ENCODE results near the gene MRGPRX4.
A peak's percentile ranks its signal among the peaks of the same experiment; 100 is the strongest.

DNA sequence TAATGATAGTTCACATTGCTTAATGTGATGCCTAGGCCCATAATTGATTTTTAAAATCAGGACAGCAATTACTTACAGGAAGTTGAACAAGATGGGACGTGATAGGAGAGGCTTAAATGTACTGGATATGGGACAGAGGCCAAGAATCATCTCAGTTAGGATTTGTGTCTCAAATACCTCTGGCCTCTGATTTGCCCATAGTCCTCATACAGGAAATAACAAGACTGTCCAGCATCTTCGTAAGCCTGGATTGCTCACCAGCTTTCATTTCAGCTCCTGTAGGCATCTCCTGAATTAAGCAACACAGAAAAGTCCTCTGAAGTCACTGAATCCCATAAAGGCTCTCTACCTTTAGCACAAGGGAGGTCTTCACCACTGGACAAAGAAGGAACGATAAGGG lies 40.3 kb upstream of the MRGPRX4 start, which contains the start of gene MRGPRX3:
- TF ChIP-seq POLR2AphosphoS5 (IDR thresholded peaks at IDR 0.05; ENCODE audit: low read depth, low read length) (no peak), TAF1 (IDR thresholded peaks at IDR 0.05; ENCODE audit: borderline replicate concordance, insufficient read depth, low read length) (no peak)
- TF ChIP-seq, protein P1, sequence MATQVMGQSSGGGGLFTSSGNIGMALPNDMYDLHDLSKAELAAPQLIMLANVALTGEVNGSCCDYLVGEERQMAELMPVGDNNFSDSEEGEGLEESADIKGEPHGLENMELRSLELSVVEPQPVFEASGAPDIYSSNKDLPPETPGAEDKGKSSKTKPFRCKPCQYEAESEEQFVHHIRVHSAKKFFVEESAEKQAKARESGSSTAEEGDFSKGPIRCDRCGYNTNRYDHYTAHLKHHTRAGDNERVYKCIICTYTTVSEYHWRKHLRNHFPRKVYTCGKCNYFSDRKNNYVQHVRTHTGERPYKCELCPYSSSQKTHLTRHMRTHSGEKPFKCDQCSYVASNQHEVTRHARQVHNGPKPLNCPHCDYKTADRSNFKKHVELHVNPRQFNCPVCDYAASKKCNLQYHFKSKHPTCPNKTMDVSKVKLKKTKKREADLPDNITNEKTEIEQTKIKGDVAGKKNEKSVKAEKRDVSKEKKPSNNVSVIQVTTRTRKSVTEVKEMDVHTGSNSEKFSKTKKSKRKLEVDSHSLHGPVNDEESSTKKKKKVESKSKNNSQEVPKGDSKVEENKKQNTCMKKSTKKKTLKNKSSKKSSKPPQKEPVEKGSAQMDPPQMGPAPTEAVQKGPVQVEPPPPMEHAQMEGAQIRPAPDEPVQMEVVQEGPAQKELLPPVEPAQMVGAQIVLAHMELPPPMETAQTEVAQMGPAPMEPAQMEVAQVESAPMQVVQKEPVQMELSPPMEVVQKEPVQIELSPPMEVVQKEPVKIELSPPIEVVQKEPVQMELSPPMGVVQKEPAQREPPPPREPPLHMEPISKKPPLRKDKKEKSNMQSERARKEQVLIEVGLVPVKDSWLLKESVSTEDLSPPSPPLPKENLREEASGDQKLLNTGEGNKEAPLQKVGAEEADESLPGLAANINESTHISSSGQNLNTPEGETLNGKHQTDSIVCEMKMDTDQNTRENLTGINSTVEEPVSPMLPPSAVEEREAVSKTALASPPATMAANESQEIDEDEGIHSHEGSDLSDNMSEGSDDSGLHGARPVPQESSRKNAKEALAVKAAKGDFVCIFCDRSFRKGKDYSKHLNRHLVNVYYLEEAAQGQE (IDR thresholded peaks at IDR 0.05; ENCODE audit: insufficient read depth in 1 of 2, low read depth in 2 of 2, low read length in 2 of 2): peak in 1 of 2 experiments; percentile 73; a peak in 2 of 4 replicates
